GM21717 (cell line): ENCODE measurements around the gene ZNF282.

Experiments
- ATAC-seq: cut with Tn5 transposase; IDR thresholded peaks from one replicate; pipeline ENCODE4 v1.9.1; 2021; ENCODE audit warnings: mild to moderate bottlenecking, moderate library complexity; ENCODE audit not compliant: unreplicated experiment

ZNF282 gene

GRCh38 chr7:149188637-149189259 lies 6.6 kb upstream of the ZNF282 start:
- ATAC-seq: no peak

GRCh38 chr7:149191851-149192250 lies 3.5 kb upstream of the ZNF282 start:
- ATAC-seq: no peak

DNA sequence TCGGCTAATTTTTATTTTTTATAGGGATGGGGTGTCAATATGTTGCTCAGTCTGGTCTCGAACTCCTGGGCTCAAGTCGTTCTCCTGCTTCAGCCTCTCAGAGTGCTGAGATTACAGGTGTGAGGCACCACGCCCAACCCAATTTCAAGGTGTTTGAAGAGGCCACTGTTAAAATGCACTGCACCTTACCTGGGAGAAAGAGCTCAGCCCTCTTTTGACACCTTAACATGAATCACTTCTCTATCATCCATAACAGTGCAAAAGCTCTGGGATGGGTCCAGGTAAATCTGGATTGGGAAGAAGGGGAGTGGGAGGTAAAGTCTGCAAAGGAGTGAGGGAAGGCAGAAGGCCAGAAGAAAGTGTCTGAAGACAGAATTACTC lies 557 bp upstream of the ZNF282 start:
- no peak for ATAC-seq

DNA sequence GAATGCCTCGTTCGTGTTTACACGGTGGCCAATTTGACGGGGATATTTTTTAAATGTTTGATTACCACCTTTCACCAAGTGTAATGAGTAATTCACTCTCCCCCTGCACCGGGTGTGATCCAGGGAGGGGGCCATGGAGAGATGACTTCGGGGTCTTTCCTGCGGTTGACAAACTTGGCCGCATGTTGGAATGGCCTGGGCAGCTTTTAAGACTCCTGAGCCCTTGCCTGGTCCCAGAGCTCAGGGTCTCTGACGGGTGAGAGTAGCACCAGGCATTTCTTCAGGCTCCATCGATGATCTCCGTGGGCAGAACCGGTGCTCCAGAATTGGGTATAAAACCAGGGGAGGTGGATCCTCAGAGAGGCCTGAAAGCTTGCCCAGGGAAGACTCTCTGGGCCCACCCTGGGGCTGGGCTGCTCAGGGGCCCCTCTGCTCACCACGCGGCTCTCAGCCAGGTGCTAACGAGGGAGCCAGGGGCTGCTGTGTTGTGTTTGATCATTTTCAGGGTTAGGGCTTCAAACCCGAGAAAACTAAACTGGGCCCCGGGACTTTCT lies 882 bp downstream of the ZNF282 start:
- no peak for ATAC-seq

DNA sequence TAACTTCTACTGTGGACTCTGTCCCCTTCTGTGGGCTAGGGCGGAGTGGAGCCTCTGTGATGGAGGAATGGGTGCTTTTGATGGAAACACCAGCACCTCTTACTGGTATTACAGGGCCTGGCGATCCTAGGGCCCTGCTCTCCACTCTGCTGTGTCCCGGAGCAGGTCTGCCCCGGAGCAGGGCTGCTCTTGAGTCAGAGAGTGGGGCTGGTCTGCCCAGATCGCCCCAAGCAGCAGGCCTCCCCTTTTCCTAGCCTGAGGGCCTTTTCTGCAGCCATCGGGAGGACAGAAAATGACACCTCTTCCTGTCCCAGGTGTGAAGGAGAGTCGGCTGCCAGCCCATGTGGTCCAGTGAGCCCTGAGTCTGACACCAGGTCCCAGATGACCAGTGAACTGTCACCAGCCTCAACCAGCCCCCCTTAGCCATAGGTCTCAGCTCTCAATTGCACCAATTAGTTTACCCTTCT lies 1.4 kb downstream of the ZNF282 start:
- ATAC-seq: no peak

DNA sequence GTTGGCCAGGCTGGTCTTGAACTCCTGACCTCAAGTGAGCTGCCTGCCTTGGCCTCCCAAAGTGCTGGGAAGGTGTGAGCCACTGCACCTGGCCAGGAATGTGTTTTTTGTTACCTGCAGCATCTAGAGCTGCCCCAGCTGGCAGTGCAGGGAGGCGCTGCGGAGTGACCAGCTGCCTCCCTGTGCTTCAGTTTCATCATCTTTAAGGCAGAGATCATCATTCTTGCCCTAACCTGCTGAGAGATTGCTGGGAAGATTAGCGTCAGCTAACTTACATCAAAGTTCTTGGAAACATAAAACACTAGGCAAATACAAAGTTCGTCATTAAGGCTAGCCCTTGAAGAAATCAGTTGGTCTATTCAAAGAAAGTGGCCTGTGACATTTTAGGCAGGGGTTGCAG lies 2.3 kb downstream of the ZNF282 start:
- no peak for ATAC-seq

DNA sequence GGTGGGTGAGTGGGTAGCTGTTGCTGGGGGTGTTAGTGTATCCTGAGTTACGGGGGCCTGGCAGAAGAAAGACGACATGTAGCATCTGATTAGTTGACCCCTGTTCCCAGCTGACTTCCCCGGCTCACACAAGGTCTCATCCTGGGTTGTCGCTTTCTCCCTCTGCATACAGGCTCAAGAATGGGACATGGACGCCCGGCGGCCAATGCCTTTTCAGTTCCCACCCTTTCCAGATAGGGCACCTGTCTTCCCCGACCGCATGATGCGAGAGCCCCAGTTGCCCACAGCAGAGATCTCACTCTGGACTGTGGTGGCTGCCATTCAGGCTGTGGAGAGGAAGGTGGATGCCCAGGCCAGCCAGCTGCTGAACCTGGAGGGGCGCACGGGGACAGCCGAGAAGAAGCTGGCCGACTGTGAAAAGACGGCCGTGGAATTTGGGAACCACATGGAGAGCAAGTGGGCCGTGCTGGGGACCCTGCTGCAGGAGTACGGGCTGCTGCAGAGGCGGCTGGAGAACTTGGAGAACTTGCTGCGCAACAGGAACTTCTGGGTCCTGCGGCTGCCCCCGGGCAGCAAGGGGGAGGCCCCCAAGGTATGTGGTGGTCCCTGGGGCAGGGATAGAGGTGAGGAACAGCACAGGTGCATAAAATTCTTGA lies 2.9 kb downstream of the ZNF282 start:
- ATAC-seq: no peak

DNA sequence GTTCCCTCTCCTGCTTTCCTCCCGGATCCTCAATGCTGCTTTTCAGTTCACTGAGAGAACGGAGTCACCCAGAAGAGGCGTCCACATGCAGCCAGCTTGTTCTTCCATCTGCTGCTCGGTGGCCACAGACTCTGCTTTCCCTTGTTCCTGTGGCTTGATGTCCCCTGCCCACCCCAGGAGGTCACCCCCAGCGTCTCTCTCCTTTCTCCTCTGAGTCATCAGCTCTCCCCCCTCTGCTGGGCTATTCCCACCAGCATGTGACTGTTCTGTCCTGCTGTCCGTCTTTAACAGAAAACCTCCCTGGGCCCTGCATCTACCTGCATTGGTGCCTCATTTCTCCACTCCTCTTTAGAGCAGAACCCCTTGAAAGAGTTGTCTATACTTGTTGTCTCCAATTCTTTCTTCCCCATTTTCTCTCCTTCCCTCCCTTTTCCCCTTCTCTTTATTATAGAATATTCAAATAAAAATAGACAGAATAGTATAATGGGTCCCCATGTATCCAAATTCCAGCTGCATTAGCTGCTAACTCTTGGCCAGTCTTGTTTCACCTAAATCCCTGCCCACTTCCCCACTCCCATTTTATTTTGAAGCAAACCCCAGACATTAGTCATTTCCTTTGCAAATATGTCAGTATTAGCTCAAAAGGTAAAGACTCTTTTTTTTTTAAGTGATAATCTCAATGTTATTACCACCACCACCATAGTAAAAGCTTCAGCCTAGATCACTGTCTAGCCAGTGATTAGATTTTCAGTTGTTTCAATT lies 4.1 kb downstream of the ZNF282 start:
- no peak for ATAC-seq

GRCh38 chr7:149202831-149203231 lies 7.5 kb downstream of the ZNF282 start:
- no peak for ATAC-seq

- ATAC-seq: no peak
These were observed 10.5 kb downstream of the ZNF282 start for GRCh38 chr7:149205690-149206381.

GRCh38 chr7:149207324-149208035 lies 12.1 kb downstream of the ZNF282 start:
- ATAC-seq: no peak

DNA sequence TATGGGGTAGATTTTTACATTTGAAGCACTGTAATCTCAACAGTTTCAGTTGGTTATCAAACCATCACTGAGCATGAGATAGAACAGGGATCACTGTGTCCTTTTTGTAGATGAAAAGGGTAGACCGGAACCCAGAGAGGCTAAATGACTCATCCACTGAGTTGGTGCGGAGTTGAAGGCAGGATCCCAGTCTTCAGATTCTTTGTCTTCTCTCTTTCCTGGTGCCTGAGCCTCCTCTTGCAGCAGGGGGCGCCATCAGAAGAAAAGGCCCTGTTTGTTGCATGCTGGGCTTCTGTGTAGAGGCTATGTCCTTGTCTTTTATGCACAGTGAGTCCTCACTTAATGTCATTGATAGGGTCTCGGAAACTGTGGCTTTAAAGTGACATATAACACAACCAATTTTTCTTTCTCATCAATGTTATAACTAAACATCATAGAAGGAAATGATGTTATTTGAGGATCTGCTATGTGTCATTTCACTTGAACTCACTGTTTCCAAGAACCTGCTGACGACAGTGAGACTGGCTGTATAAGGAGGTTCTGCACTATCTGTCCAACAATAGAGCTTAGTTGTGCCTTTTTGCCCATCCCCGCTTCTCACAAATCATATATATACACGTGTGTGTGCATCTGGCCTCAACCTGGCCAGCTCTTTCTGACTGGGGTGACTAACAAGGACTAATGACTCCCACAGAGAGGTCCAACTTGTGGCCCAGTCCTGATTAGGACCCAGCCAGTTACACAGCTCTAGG lies 14.3 kb downstream of the ZNF282 start:
- peak; percentile 77 for ATAC-seq

- no peak for ATAC-seq
These were observed 15.2 kb downstream of the ZNF282 start for GRCh38 chr7:149210551-149210950.

DNA sequence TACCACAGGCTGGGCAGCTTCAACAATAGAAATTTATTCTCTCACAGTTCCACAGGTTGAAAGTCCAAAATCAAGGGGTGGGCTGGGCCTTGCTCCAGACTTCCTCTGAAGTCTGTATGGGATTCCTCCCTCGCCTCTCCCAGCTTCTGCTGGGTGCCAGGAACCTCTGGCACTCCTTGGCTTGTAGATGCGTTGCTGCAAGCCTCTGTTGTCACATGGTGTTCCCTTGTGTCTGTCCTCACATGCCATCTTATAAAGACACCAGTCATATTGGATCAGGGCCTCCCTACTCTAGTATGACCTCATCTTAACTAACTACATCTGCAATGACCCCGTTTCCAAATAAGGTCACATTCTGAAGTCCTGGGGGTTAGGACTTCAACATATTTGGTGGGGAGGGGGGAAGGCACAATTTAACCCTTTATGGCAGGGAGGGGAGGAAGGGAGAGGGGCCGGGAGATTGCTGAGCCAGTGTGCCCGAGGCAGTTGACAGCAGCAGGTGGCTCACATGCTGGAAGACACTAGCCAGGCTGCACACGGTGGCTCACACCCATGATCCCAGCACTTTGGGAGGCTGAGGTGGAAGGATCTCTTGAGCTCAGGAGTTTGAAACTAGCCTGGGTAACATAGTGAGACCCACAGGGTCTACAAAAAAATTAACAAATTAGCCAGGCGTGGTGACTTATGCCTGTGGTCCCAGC lies 18.8 kb downstream of the ZNF282 start:
- no peak for ATAC-seq

- ATAC-seq: no peak
These were observed 21.1 kb downstream of the ZNF282 start for GRCh38 chr7:149216402-149216801.

DNA sequence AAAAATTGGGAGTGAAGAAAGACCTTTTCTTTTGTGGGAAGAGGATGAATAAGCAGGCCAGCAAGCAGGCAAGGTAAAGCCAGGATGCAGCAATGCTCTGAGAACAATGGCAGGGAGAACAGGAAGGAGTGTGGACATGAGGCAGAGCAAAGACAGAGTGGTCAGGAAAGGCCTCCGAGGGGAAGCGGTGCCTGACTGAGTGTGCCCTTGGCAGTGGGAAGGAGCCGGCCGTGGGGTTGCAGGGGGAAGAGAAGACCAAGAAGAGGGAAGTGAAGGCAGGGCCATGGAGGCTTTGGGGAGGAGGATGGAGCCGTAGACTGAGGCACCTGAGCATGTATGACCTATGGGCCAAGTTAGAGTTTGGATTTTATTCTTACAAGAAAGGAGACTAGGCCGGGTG lies 22.2 kb downstream of the ZNF282 start:
- no peak for ATAC-seq

GRCh38 chr7:149218469-149219420 lies 23.4 kb downstream of the ZNF282 start:
- no peak for ATAC-seq

DNA sequence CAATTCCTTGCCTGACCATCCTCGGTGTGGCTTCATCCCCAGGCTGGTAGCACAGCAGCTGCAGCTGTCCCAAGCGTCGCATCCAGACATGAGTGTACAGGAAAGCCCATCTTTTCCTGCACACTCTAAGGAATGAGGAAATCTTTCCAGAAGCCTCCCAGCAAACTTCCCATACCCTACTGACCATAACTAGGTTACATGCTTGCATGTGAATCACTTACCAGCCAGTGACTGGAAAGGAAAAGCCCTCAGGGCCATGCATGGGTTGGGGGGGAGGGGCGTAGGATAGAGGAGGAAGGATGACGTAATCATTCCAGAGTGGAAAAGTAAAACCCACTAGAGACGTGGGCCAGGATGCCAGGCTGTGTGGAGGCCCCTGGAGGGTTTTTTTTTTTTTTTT lies 25.2 kb downstream of the ZNF282 start:
- no peak for ATAC-seq
